Measurements from ENCODE around the gene LMO1. TPM values are rescaled to one million over a fixed set of nuclear protein-coding genes. Genes with fewer than 3 reads are reported as not detected.
A peak's percentile ranks its signal among the peaks of the same experiment; 100 is the strongest.

LMO1 gene
- total RNA-seq, 3 donors from 2014 or later = not detected

DNA sequence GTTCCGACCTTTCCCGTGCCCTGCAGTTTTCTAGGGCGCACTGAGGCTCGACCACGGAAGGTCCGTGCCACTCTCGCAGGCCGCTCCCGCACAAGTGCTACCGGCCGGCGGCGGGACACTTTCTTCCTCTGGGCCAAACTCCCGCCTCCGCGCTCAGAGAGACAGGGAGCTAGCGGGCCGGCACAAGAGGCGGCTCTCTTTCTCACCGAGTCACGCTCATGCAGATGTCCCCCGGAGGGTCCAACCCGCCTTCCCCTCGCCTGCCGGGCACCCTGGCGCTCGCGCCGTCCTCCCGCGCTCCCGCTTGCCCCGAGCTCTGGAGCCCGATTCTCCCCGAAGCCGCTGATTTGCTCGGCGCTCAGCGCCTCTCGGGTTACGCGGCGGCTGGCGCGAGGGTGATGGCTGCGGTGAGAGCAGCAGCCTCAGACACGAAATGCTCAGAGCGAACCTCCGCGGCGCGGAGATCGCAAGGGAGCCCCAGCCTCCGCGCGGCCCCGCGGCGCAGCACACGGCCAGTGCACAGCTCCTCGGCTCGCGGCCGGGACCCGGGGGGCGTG, 1.0 kb downstream of the LMO1 start:
- Mint-ChIP-seq H3K4me3 (peak overlapping the region; percentile 51), H3K27me3 (ENCODE audit: low read depth) (peaks cover 75% of the 10 kb centered on the region), H3K4me1 (ENCODE audit: low read depth) (peaks cover 9% of the 10 kb centered on the region), H3K9me3 (no peaks in the 10 kb centered on the region), H3K36me3 (ENCODE audit: insufficient read depth) (no peaks in the 10 kb centered on the region)
- DNase-seq = peak; percentile 4
- ATAC-seq = peak; percentile 61 to 74

DNA sequence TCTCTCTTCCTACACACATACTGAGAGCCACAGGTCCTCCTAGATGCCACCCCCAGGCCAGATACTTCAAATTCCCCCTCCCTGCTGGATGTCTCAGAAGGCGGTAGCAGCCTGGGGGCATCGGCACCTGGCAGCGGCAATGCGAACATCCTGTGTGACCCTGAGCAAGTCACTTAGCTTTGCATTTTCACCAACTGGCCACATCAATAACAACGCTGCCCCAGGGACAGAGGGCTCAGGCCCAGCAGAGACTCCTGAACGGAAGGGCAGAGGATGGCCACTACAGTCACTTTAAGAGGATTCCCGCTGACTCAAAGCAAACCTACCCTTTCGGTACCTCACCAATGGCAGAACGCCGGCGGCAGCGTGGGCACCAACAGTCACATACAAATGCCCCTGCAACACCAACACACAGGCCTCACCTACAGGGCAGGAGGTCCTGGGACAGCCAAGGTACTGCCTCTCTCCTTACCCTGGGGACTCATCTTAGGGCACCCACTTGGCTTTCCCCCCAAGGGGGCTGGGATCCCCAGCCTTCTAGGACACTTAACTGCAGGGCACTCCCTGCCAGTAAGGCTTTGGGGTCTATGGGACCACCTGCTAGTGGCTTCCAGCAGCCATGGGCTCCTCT, 1.6 kb downstream of the LMO1 start:
- ATAC-seq (no peak), DNase-seq (peak; percentile 2)
- Mint-ChIP-seq H3K36me3 (ENCODE audit: insufficient read depth) (no peaks in the 10 kb centered on the region), H3K9me3 (no peaks in the 10 kb centered on the region), H3K4me1 (ENCODE audit: low read depth) (peaks cover 9% of the 10 kb centered on the region), H3K27me3 (ENCODE audit: low read depth) (peaks cover 69% of the 10 kb centered on the region), H3K4me3 (no peak overlapping the region)

DNA sequence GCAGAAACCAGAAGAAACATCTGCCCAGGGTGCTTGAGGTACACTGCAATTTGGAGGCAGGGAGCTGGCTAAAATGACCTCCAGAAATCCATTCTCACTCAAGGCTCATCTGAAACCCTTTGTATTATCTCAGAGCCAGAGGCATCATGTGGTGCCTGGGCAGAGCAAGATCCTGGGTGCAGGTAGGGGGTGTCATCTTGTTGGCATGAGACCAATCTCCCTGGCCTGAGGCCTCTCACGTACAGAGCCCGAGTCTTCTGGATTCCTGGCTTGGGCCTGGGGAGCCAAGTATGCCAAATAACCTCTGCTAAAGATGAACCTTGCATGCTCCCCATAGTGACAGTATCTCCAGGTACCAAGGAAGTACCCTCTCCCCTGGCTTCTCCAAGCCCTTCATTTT, 2.4 kb downstream of the LMO1 start:
- H3K9me3 Mint-ChIP-seq = no peaks in the 10 kb centered on the region
- no peak overlapping the region for H3K4me3 Mint-ChIP-seq
- ATAC-seq (no peak), DNase-seq (no peak)
- H3K27me3 Mint-ChIP-seq (ENCODE audit: low read depth) = peaks cover 62% of the 10 kb centered on the region
- H3K4me1 Mint-ChIP-seq (ENCODE audit: low read depth) = peaks cover 9% of the 10 kb centered on the region
- no peaks in the 10 kb centered on the region for H3K36me3 Mint-ChIP-seq (ENCODE audit: insufficient read depth)

DNA sequence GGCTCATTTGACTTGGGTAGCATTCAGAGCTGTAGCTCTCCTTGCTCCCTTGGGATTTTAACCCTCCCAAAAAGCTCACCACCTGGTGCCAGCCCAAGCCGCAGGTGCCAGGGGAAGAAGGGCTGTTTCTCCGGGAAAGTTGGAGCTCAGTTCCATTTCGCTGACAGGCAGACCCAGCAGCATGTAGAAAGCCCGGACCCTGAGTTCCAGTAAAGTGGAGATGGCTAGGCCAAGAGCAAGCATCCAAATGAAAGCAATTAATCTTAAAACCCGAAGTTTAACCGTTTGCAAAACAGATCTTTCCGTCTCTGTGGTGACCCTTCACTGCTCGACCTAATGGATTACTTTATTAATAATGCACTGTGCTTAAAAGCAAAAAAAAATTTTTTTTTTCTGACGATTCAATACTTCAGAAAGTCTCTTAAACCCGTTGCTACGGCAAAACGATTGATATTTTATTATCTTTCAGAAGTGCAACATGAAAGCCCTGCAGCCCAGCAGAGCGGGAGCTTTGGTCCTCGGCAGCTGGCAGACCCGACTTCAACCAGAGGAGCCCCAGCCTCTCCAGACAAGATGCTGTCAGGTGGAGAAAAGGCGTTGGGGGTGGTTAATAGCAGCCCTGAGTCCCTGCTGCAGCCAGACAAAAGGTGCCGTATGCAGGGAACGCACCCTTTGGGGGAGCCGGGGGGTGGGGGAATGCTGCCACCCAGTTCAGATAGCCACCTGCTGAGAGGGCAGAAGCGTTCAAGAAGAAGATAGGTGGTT, 3.3 kb downstream of the LMO1 start:
- Mint-ChIP-seq H3K36me3 (ENCODE audit: insufficient read depth) (no peaks in the 10 kb centered on the region), H3K9me3 (no peaks in the 10 kb centered on the region), H3K4me3 (no peak overlapping the region), H3K4me1 (ENCODE audit: low read depth) (peaks cover 9% of the 10 kb centered on the region), H3K27me3 (ENCODE audit: low read depth) (peaks cover 53% of the 10 kb centered on the region)
- DNase-seq = peak; percentile 1
- ATAC-seq = no peak

DNA sequence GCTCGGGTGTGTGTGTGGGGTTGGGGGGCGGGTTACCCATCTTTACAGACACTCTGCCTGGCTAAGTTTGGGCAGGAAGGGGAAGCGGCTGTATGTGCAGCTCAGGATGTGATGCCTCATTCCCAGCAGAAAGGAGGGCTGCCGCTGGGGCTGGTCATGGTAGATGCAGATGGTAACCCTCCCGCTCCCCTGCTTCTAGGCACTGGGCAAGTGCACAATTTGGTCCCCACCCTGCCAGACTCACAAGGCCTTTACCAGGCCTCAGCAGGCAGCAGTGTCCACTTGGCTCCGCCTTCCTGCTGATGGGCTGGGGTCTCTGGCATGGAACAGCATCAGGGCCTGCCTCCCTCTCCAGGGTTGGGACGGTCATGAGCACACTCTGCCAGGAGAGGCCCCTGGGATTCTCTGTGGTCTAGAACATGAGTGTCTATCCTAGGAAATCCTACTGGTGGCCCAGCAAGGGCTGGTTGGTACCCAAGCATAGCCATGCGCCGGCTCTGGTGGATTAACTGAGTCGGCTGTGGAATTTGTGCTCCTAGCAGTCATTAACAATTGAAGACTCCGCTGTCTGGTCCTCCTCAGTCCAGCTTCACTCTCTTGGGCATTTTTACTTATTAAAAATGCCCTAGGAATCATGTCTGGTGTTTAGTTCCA, 4.2 kb downstream of the LMO1 start:
- Mint-ChIP-seq H3K4me1 (ENCODE audit: low read depth) (peaks cover 9% of the 10 kb centered on the region), H3K27me3 (ENCODE audit: low read depth) (peaks cover 43% of the 10 kb centered on the region), H3K9me3 (no peaks in the 10 kb centered on the region), H3K4me3 (no peak overlapping the region), H3K36me3 (ENCODE audit: insufficient read depth) (no peaks in the 10 kb centered on the region)
- DNase-seq = no peak
- ATAC-seq = no peak

DNA sequence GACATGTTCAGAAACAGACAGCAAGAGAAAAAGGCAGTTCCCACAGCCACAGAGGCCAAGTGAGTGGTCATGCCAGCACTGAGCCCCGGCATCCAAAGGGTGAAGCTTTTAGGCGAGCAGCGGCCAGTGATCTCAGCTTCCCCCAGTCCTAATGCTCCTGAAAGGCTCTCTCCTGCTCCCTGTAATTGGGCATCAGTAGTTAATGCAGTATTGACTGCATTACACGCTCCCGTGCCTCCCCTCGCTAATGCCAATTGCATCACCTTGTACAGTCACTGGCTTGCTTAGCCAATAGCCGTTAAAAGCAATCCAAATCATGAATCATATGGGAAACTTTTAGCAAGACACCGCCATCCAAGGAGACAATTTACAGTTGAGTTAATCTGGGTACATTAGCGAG, 4.9 kb downstream of the LMO1 start:
- peaks cover 5% of the 10 kb centered on the region for H3K4me1 Mint-ChIP-seq (ENCODE audit: low read depth)
- no peak overlapping the region for H3K4me3 Mint-ChIP-seq
- no peaks in the 10 kb centered on the region for H3K9me3 Mint-ChIP-seq
- H3K36me3 Mint-ChIP-seq (ENCODE audit: insufficient read depth) = no peaks in the 10 kb centered on the region
- no peak for ATAC-seq
- DNase-seq = no peak
- H3K27me3 Mint-ChIP-seq (ENCODE audit: low read depth) = peaks cover 38% of the 10 kb centered on the region

DNA sequence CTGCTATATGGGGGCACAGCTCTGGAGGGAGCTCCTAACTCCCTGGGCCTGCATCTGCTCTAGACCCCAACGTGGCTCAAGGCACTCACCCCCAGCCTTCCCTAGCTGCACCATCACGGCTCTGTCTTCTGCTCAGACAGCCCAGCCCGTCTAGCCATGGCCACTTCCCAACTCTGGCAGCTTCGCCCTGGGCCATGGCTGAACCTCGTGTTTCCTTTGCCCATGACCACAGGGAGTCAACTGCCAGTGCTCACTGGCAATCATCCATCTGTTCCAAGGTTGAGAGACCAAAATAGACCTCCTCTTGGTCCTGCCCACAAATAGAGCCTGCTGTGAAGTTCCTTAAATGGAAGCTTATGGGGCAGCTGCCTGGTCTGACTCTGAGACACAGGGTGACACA, 5.4 kb downstream of the LMO1 start:
- Mint-ChIP-seq H3K4me1 (ENCODE audit: low read depth) (no peaks in the 10 kb centered on the region), H3K4me3 (no peak overlapping the region), H3K36me3 (ENCODE audit: insufficient read depth) (no peaks in the 10 kb centered on the region), H3K9me3 (no peaks in the 10 kb centered on the region), H3K27me3 (ENCODE audit: low read depth) (peaks cover 34% of the 10 kb centered on the region)
- ATAC-seq (no peak), DNase-seq (no peak)

DNA sequence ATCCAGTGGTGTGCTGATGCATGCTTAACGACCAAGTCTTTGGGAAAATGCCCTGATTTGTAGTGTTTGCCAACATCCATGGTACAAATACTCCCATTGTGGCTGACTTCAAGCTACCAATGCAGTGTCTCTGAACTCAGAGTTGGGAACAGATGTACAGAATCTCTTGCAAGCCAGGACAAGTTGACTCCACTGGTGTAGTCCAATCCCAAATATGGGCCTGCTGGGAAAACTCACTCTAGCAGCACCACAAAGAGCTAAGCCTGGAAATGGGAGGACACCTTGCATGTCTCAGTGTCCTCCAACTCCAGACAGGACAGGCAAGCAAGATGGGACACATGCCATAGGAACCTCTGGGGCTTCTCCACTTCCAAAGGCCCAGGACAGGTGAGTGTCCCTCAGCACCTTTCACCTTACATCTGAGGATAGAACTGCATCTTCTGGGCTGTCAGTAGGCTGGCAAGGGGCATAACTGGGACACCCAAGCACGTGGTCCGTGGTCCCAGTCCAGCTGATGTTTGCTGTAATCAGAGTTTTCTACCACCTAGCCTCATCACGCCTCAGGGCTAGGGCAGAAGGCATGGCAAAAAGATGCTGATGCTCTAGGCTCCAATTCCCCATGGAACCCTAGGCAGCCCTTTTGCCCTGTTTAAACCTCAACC, 6.5 kb downstream of the LMO1 start:
- ATAC-seq (no peak), DNase-seq (peak; percentile 0)
- H3K4me1 Mint-ChIP-seq (ENCODE audit: low read depth) = no peaks in the 10 kb centered on the region
- H3K4me3 Mint-ChIP-seq = no peak overlapping the region
- H3K27me3 Mint-ChIP-seq (ENCODE audit: low read depth) = peaks cover 30% of the 10 kb centered on the region
- H3K36me3 Mint-ChIP-seq (ENCODE audit: insufficient read depth) = no peaks in the 10 kb centered on the region
- H3K9me3 Mint-ChIP-seq = no peaks in the 10 kb centered on the region

DNA sequence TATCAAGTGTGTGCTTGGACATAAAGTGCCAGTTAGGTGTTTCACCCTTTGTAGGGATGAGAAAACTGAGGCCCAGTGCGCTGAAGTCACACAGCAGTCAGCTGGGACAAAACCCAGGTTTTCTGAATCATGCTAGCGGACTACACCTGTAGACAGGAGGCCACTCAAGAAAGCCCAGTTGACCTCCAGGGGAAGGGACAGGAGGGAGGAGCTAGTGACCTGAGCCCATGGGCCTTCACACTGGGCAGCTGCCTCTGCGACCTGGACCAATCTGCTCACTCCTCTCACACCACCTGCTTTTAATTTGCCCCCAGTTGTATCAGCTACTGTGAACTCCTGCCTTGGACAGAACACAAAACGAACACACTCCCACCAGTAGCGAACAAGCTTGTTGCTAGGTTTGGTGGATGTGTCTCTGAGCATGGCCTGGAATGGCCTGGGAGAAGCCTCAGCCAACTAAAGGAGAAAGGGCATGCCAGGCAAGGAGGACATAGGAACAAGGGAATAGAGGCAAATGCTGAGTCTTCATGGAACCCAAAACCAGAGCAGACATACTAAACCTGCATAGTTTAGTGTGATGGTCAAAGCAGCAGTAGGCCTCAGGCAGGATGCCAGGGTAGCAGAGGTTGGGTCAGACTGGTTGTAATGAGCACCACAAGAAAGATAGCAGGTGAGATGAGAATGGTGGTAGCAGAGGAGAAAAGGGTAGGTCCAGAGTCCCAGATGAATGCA, 7.2 kb downstream of the LMO1 start:
- Mint-ChIP-seq H3K4me1 (ENCODE audit: low read depth) (no peaks in the 10 kb centered on the region), H3K27me3 (ENCODE audit: low read depth) (peaks cover 23% of the 10 kb centered on the region), H3K4me3 (no peak overlapping the region), H3K9me3 (no peaks in the 10 kb centered on the region), H3K36me3 (ENCODE audit: insufficient read depth) (no peaks in the 10 kb centered on the region)
- ATAC-seq = no peak
- DNase-seq = peak; percentile 1

DNA sequence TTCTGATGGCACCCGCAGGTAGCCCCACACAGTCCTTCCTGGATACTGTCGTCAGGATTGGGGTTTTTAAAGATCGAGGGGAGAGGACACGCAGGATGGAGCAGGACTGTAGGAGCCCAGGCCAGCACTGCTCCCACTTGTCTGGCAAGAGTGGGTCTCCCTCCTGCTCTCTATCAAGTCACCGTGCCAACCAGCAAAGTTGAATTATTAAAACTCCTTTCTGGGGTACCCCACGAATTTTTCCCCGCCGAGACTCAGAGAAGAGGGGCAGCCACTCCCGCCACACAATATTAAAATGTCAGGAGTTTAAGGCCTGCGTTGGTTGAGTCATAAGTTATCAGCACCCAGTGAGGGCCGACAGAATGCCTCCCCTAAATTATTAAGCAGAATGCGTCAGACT, 10.1 kb downstream of the LMO1 start:
- no peaks in the 10 kb centered on the region for H3K27me3 Mint-ChIP-seq (ENCODE audit: low read depth)
- H3K4me3 Mint-ChIP-seq = no peak overlapping the region
- DNase-seq (no peak), ATAC-seq (no peak)
- H3K4me1 Mint-ChIP-seq (ENCODE audit: low read depth) = no peaks in the 10 kb centered on the region
- no peaks in the 10 kb centered on the region for H3K9me3 Mint-ChIP-seq
- no peaks in the 10 kb centered on the region for H3K36me3 Mint-ChIP-seq (ENCODE audit: insufficient read depth)

DNA sequence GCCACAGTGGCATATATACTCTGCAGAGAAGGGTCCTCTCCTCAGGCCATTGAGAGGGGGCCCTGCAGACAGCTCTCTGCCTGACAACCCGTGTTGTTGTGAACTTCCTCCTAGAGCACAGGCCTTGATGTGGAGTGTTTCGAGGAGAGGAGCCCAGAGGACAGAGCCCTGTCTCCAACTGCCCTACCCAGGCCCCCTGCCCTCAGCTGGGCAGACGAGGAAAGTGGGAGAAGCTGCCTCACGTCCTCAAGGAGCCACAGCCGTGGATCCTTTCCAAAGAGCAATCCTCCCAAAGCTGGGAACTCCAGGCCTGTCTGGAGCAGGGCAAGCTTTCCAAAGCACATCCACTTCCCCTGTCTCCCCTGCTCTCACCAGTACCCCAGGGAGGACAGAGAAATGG, 10.7 kb downstream of the LMO1 start:
- Mint-ChIP-seq H3K4me3 (no peak overlapping the region), H3K4me1 (ENCODE audit: low read depth) (no peaks in the 10 kb centered on the region), H3K36me3 (ENCODE audit: insufficient read depth) (no peaks in the 10 kb centered on the region), H3K9me3 (no peaks in the 10 kb centered on the region), H3K27me3 (ENCODE audit: low read depth) (no peaks in the 10 kb centered on the region)
- no peak for ATAC-seq
- DNase-seq = no peak

DNA sequence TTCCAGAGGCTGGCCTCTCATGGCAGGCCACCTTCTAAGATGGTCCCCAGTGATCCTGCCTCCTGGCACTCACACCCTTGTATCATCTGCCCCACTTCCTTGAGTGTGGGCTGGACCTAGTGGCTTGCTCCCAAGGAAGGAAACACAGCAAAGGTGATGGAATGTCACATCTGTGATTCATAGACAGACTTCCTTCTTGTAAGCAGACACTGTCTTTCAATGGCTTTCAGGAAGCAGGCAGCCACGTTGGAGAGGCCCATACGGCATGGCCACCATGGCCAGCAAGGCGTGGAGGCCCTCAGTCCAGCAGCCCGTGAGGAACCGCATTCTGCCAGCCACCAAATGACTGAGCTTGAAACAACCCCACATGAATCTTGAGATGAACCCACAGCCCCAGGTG, 11.3 kb downstream of the LMO1 start:
- Mint-ChIP-seq H3K4me3 (no peak overlapping the region), H3K9me3 (no peaks in the 10 kb centered on the region), H3K4me1 (ENCODE audit: low read depth) (no peaks in the 10 kb centered on the region), H3K36me3 (ENCODE audit: insufficient read depth) (no peaks in the 10 kb centered on the region), H3K27me3 (ENCODE audit: low read depth) (no peaks in the 10 kb centered on the region)
- no peak for ATAC-seq
- DNase-seq = no peak

DNA sequence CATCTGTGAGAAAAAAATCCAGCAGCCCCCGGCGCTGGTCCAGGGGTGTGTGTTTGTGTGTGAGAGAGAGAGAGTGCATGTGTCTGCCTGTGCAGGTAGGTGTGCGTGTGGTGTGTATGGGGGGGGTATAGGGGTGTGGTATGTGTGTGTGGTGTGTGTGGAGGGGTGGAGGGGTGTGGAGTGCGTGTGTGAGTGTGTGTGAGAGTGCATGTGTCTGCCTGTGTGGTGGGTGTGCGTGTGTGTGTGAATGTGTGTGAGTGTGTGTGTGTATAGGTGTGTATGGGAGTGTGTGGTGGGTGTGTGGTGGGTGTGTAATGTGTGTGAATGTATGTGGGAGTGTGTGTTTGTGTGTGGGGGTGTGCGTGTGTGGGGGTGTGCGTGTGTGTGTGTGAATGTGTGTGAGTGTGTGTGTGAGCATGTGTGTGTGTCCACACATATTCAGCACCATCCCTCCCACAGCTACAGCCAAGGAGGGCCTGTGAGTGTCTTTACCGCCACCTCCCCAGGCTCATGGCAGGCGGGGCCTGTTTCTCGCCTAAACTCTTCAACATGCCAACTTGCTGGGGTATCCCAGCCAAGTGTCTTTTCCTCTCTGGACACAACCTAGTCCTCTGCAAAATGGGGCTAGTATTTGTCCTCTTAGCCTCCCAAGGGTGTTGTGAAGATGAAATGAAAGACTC, 11.9 kb downstream of the LMO1 start:
- H3K36me3 Mint-ChIP-seq (ENCODE audit: insufficient read depth) = no peaks in the 10 kb centered on the region
- DNase-seq (no peak), ATAC-seq (no peak)
- H3K4me3 Mint-ChIP-seq = no peak overlapping the region
- H3K4me1 Mint-ChIP-seq (ENCODE audit: low read depth) = no peaks in the 10 kb centered on the region
- no peaks in the 10 kb centered on the region for H3K9me3 Mint-ChIP-seq
- H3K27me3 Mint-ChIP-seq (ENCODE audit: low read depth) = peaks cover 3% of the 10 kb centered on the region

Measured in activated T-cell treated with anti-CD3 and anti-CD28 coated beads, Interleukin-2, amount 50 U/mL, for 4 hours (primary cell).